Spleen (tissue), 11 donors: ENCODE data around the gene NBEA. TPM values are rescaled to one million over a fixed set of nuclear protein-coding genes. Genes with fewer than 3 reads are reported as not detected.

Experiments used
- DNase-seq: peaks from one replicate; pipeline ENCODE4 v3.0.0-alpha.2; 2020
- H3K27ac ChIP-seq, 8 donors: fragments of 200-600 bp; sonication (generic) in 7 of 8; 1 replicate in 4 of 8; 2 replicates in 4 of 8; pipeline versions ENCODE4 v1.5.0 to v1.8.0; 2016 to 2021; ENCODE audit warnings: inconsistent platforms in 4 of 8, mild to moderate bottlenecking in 4 of 8, moderate library complexity in 1 of 8
- H3K27me3 ChIP-seq, 7 donors: fragments of 200-600 bp; sonication (generic) in 6 of 7; replicated peaks in 1 of 7; 1 replicate in 4 of 7; 2 replicates in 3 of 7; pipeline versions ENCODE4 v1.5.0 to v1.8.0; 2016 to 2021; ENCODE audit warnings: inconsistent platforms in 3 of 7, mild to moderate bottlenecking in 1 of 7
- H3K36me3 ChIP-seq, 6 donors: fragments of 200-600 bp; sonication (generic) in 5 of 6; 1 replicate in 4 of 6; 2 replicates in 2 of 6; pipeline versions ENCODE4 v1.5.0 to v1.8.0; 2016 to 2021; ENCODE audit warnings: inconsistent platforms in 2 of 6
- H3K4me1 ChIP-seq, 6 donors: fragments of 200-600 bp; sonication (generic) in 5 of 6; 1 replicate in 3 of 6; 2 replicates in 3 of 6; pipeline versions ENCODE4 v1.5.0 to v1.8.0; 2016 to 2021; ENCODE audit warnings: inconsistent platforms in 3 of 6
- H3K4me3 ChIP-seq, 8 donors: fragments of 200-600 bp; sonication (generic) in 7 of 8; 1 replicate in 4 of 8; 2 replicates in 4 of 8; pipeline versions ENCODE4 v1.5.0 to v1.8.0; 2016 to 2021; ENCODE audit warnings: inconsistent platforms in 4 of 8, mild to moderate bottlenecking in 4 of 8, moderate library complexity in 2 of 8
- H3K9me3 ChIP-seq, 8 donors: fragments of 200-600 bp; sonication (generic) in 7 of 8; 1 replicate in 4 of 8; 2 replicates in 4 of 8; pipeline versions ENCODE4 v1.5.0 to v1.8.0; 2016 to 2021; ENCODE audit warnings: inconsistent platforms in 4 of 8
- CTCF ChIP-seq, 11 experiments: fragments of 200-600 bp in 7 of 11; fragments of 450-650 bp in 4 of 11; sonication (generic) in 4 of 11; IDR thresholded peaks in 8 of 11; conservative IDR thresholded peaks in 3 of 11; 1 replicate in 7 of 11; 2 replicates in 4 of 11; pipeline versions ENCODE4 v1.4.0 to v1.8.0; 2016 to 2021; ENCODE audit warnings: antibody characterized with exemption in 11 of 11, inconsistent platforms in 4 of 11, mild to moderate bottlenecking in 1 of 11
- POLR2A ChIP-seq, 3 donors: fragments of 450-650 bp; IDR thresholded peaks; one replicate each; pipeline ENCODE4 v1.5.1; 2017; ENCODE audit warnings: antibody characterized with exemption in 3 of 3, mild to moderate bottlenecking in 1 of 3
- POLR2AphosphoS5 ChIP-seq, 3 donors: sonication (generic); formaldehyde crosslinking; IDR thresholded peaks; one replicate each; pipeline ENCODE4 v1.5.1; 2017; ENCODE audit warnings: antibody characterized with exemption in 3 of 3
- WGBS, 5 donors: extraction: QIAGEN DNeasy Blood & Tissue Kit in 3 of 5; methylation state at CpG; one replicate each; pipeline versions ENCODE4 v1.1.5 to v1.1.7; 2013 to 2018; 5-methylcytosine and 5-hydroxymethylcytosine counted together
- intact Hi-C: fragments of 100-400 bp; cut with DNase I; formaldehyde crosslinking; loops from one replicate; pipeline ENCODE4 v1.15.0; 2023; ENCODE audit warnings: low total_unique reads
- polyA plus RNA-seq, 3 donors: library from polyadenylated mRNA; stranded (reverse); fragments of 200-250 nt; gene quantifications; one replicate each; pipeline ENCODE4 v1.2.1, GENCODE V29; 2013
- total RNA-seq, 7 donors: library from RNA; depleted of rRNA in 3 of 7; stranded (reverse); fragments of >200 nt in 3 of 7; fragmentation: NEBNext Ultra II Directional in 4 of 7; extraction: Animal tissue kit (Norgen Biotek cat#: 25700) in 4 of 7; gene quantifications; one replicate each; pipeline versions ENCODE4 v1.1.0 to v1.2.1, GENCODE V29; 2016 to 2021
- donor health status: healthy with polysubstance abuse.
- donor health status: DM: no; HTN: no; CAD: no; lungs with moderate emphysema.
- donor health status: DM: no; HTN: no; CAD: no.
- donor health status: Bipolar disorder and iron deficiency.
- donor health status: healthy.
- donor health status: DM: no; HTN: no; CAD: no.
- donor health status: DM: yes; HTN: yes; CAD: no.

The NBEA gene
- total and polyA plus RNA-seq, 10 donors: 1.8 to 27.7 (median 12.9) TPM

GRCh38 chr13:35595181-35595580, 653.1 kb downstream of the NBEA start:
- Histone ChIP-seq H3K27me3 (no peaks in the 10 kb centered on the region), H3K9me3 (no peaks in the 10 kb centered on the region), H3K4me1 (no peaks in the 10 kb centered on the region), H3K36me3 (no peaks in the 10 kb centered on the region), H3K4me3 (no peak overlapping the region), H3K27ac (no peak overlapping the region)
- intact Hi-C loops: no loop called here
- no peak for DNase-seq
- no peak for TF ChIP-seq POLR2A (IDR thresholded peaks at IDR 0.05)
- TF ChIP-seq POLR2AphosphoS5 (IDR thresholded peaks at IDR 0.05): no peak
- no peak for TF ChIP-seq CTCF (IDR thresholded peaks at IDR 0.05 in 8 of 11, conservative IDR thresholded peaks at IDR 0.05 in 3 of 11)

DNA sequence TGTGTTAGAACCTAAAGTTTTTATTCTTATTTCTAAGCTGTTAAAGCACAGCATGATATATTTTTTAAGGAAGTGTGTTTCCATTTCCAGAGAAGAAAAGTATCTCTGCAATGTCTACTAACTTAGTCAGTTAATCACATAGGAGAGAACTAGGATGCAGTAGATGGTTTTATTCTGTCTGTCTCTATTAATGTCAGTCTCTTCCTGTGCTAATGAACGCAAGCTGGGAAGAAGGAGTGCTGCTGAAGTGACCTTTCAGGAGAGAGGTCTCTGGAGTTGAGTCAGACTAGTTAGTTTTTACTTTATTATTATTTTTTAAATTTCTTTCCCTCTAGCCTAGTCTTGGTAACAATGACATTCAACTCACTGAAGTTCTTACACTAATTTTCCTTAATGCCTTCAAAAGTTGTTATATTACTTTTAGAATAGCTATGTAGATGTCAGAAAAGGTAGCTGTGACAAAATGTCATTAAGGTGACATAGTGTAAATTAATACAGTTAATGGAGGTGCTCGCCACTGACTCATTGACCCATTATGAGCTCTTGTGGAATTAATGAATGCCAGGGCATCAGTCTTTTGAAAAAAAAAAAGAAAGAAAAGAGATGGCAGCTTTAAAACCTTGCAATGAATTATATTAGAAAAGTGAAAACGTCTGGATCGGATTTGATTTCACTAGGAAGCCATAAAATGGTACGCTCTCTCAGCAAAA, 654.4 kb downstream of the NBEA start:
- Histone ChIP-seq H3K27ac (no peak overlapping the region), H3K9me3 (no peaks in the 10 kb centered on the region), H3K4me1 (no peaks in the 10 kb centered on the region), H3K4me3 (no peak overlapping the region), H3K36me3 (no peaks in the 10 kb centered on the region), H3K27me3 (no peaks in the 10 kb centered on the region)
- WGBS, 5 donors: 85 to 95% (median 90%) methylated on average over 5 of the region's 5 CpGs
- intact Hi-C loops: no loop called here
- no peak for TF ChIP-seq POLR2A (IDR thresholded peaks at IDR 0.05)
- TF ChIP-seq CTCF (IDR thresholded peaks at IDR 0.05 in 8 of 11, conservative IDR thresholded peaks at IDR 0.05 in 3 of 11): no peak
- TF ChIP-seq POLR2AphosphoS5 (IDR thresholded peaks at IDR 0.05): no peak
- no peak for DNase-seq

- 75 to 92% (median 84%) methylated on average over 3 of the region's 3 CpGs for WGBS, 5 donors
- TF ChIP-seq POLR2A (IDR thresholded peaks at IDR 0.05) (no peak), POLR2AphosphoS5 (IDR thresholded peaks at IDR 0.05) (no peak), CTCF (IDR thresholded peaks at IDR 0.05 in 8 of 11, conservative IDR thresholded peaks at IDR 0.05 in 3 of 11) (no peak)
- DNase-seq: no peak
Observed at GRCh38 chr13:35597451-35597850, 655.4 kb downstream of the NBEA start.

GRCh38 chr13:35598233-35598632, 656.2 kb downstream of the NBEA start:
- Histone ChIP-seq H3K36me3 (no peaks in the 10 kb centered on the region), H3K9me3 (no peaks in the 10 kb centered on the region), H3K4me1 (no peaks in the 10 kb centered on the region), H3K27ac (no peak overlapping the region), H3K27me3 (no peaks in the 10 kb centered on the region), H3K4me3 (no peak overlapping the region)
- intact Hi-C loops: no loop called here
- TF ChIP-seq POLR2AphosphoS5 (IDR thresholded peaks at IDR 0.05): no peak
- TF ChIP-seq POLR2A (IDR thresholded peaks at IDR 0.05): no peak
- DNase-seq: no peak
- 61 to 87% (median 81%) methylated on average over 3 of the region's 3 CpGs for WGBS, 5 donors

More at GRCh38 chr13:35597451-35597850, 655.4 kb downstream of the NBEA start:
- Histone ChIP-seq H3K36me3 (no peaks in the 10 kb centered on the region), H3K4me1 (no peaks in the 10 kb centered on the region), H3K27ac (no peak overlapping the region), H3K9me3 (no peaks in the 10 kb centered on the region), H3K4me3 (no peak overlapping the region), H3K27me3 (no peaks in the 10 kb centered on the region)
- intact Hi-C loops: no loop called here
